ENCODE results near the gene RPS16. TPM values are rescaled to one million over a fixed set of nuclear protein-coding genes. Genes with fewer than 3 reads are reported as not detected.

RPS16 gene
- total and polyA plus RNA-seq, 9 of the 15 experiments (the other 6 are each of a cell fraction or from before 2014, with no cell fraction given): 82.6 to 3,671 (median 2,204) TPM

DNA sequence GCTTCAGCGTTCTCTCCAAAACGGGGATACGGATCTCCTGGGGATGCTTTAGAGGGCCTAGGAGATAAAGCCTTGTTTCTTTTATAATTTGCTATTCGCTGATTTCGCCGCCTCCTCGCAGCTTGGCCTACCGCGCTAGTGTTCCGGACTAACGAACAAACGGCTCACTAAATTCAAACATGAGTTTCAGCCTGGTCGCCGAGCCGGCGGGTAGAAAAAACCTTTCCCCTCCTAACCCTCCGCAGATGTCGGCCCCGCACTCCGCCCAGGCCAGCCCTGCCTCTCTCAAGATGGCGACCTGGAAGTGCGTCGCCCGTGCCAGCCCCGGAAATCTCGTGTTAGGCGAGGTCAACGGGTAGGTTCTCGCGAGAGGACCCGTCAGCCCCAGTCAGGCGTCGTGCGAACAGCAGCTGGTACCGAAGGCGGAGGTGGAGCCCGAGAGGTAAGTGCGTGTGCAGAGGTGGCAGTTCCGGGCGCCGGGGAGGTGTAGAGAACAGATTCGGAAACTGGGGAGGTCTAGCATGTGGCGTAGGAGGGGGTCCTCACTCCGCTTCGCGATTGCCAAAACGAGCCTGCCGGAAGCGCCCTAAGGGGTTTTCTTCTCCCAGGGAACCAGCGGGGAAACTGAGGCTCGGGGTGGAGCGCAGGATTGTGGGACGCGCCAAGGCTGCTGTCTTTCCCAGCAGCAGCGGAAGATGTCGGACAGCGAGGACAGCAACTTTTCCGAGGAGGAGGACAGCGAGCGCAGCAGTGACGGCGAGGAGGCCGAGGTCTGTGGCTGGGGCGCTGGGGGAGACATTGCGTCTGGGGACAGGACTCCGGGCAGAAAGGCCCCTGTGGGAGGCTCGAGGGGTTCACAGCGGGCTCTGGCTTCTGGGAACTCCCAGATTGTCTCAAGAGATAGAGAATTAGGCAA lies 9.7 kb upstream of the RPS16 start, which contains the start of gene SUPT5H (continued):
- TF ChIP-seq MAZ (CRISPR knock-in tag; conservative IDR thresholded peaks at IDR 0.05 in 1 of 2, IDR thresholded peaks at IDR 0.05 in 1 of 2): peak; percentile 59 to 64; a peak in 3 of 4 replicates
- TF ChIP-seq TBL1XR1 (IDR thresholded peaks at IDR 0.05; ENCODE audit: low read length in 2 of 2): 0 out of 4 replicates have a peak, but pooled peaks of 1 of the 2 experiments have one; percentile 34
- no peak for TF ChIP-seq PCBP1 (IDR thresholded peaks at IDR 0.05; ENCODE audit: low read depth, low read length, poor library complexity, severe bottlenecking)
- no peak; the same call in 1 of the 2 replicates for TF ChIP-seq DMBX1 (CRISPR knock-in tag; IDR thresholded peaks at IDR 0.05; ENCODE audit: borderline replicate concordance)
- TF ChIP-seq NRF1 (conservative IDR thresholded peaks at IDR 0.05 in 1 of 2, IDR thresholded peaks at IDR 0.05 in 1 of 2): peak; percentile 61 to 68
- TF ChIP-seq SLC30A9 (CRISPR knock-in tag; IDR thresholded peaks at IDR 0.05): no peak
- no peak for TF ChIP-seq HOXB6 (CRISPR knock-in tag; IDR thresholded peaks at IDR 0.05; ENCODE audit: borderline replicate concordance)
- TF ChIP-seq PHF8 (IDR thresholded peaks at IDR 0.05; ENCODE audit: borderline replicate concordance, low read length): peak; percentile 89
- no peak for TF ChIP-seq ZC3H4 (CRISPR knock-in tag; IDR thresholded peaks at IDR 0.05; ENCODE audit: borderline replicate concordance)
- TF ChIP-seq L3MBTL2 (IDR thresholded peaks at IDR 0.05): peak; percentile 95
- TF ChIP-seq, protein P1, sequence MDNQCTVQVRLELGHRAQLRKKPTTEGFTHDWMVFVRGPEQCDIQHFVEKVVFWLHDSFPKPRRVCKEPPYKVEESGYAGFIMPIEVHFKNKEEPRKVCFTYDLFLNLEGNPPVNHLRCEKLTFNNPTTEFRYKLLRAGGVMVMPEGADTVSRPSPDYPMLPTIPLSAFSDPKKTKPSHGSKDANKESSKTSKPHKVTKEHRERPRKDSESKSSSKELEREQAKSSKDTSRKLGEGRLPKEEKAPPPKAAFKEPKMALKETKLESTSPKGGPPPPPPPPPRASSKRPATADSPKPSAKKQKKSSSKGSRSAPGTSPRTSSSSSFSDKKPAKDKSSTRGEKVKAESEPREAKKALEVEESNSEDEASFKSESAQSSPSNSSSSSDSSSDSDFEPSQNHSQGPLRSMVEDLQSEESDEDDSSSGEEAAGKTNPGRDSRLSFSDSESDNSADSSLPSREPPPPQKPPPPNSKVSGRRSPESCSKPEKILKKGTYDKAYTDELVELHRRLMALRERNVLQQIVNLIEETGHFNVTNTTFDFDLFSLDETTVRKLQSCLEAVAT (IDR thresholded peaks at IDR 0.05): peak in 1 of 2 experiments; percentile 51; a peak in 1 of 4 replicates
- TF ChIP-seq, protein P2, sequence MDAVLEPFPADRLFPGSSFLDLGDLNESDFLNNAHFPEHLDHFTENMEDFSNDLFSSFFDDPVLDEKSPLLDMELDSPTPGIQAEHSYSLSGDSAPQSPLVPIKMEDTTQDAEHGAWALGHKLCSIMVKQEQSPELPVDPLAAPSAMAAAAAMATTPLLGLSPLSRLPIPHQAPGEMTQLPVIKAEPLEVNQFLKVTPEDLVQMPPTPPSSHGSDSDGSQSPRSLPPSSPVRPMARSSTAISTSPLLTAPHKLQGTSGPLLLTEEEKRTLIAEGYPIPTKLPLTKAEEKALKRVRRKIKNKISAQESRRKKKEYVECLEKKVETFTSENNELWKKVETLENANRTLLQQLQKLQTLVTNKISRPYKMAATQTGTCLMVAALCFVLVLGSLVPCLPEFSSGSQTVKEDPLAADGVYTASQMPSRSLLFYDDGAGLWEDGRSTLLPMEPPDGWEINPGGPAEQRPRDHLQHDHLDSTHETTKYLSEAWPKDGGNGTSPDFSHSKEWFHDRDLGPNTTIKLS (IDR thresholded peaks at IDR 0.05; ENCODE audit: borderline replicate concordance, low read depth): peak; percentile 97
- TF ChIP-seq NUFIP1 (IDR thresholded peaks at IDR 0.05; ENCODE audit: partially characterized antibody): no peak
- TF ChIP-seq ZNF24 (IDR thresholded peaks at IDR 0.05): no peak
- TF ChIP-seq XRCC4 (IDR thresholded peaks at IDR 0.05; ENCODE audit: extremely low read depth, insufficient read depth, insufficient read length): no peak
- TF ChIP-seq ZNF77 (CRISPR knock-in tag; IDR thresholded peaks at IDR 0.05): no peak
- TF ChIP-seq ZNF584 (CRISPR knock-in tag; IDR thresholded peaks at IDR 0.05; ENCODE audit: low read depth): no peak
- TF ChIP-seq ZNF146 (CRISPR knock-in tag; IDR thresholded peaks at IDR 0.05; ENCODE audit: unreplicated experiment): no peak
- peak; percentile 93 for TF ChIP-seq HCFC1 (IDR thresholded peaks at IDR 0.05; ENCODE audit: low read depth, low read length)
- no peak for TF ChIP-seq U2AF2 (optimal IDR thresholded peaks at IDR 0.05; ENCODE audit: low read depth, low read length)
- TF ChIP-seq ATF1 (CRISPR knock-in tag; IDR thresholded peaks at IDR 0.05): no peak
- TF ChIP-seq ATF1 (tag; IDR thresholded peaks at IDR 0.05): peak; percentile 93
- TF ChIP-seq ZEB2 (IDR thresholded peaks at IDR 0.05): no peak
- no peak for TF ChIP-seq NBN (IDR thresholded peaks at IDR 0.05; ENCODE audit: low read depth)
- TF ChIP-seq GABPB2 (CRISPR knock-in tag; conservative IDR thresholded peaks at IDR 0.05): no peak

All from K562 (cell line).